ENCODE measurements around the gene HOMER2.
A peak's percentile ranks its signal among the peaks of the same experiment; 100 is the strongest.

Gene HOMER2

DNA sequence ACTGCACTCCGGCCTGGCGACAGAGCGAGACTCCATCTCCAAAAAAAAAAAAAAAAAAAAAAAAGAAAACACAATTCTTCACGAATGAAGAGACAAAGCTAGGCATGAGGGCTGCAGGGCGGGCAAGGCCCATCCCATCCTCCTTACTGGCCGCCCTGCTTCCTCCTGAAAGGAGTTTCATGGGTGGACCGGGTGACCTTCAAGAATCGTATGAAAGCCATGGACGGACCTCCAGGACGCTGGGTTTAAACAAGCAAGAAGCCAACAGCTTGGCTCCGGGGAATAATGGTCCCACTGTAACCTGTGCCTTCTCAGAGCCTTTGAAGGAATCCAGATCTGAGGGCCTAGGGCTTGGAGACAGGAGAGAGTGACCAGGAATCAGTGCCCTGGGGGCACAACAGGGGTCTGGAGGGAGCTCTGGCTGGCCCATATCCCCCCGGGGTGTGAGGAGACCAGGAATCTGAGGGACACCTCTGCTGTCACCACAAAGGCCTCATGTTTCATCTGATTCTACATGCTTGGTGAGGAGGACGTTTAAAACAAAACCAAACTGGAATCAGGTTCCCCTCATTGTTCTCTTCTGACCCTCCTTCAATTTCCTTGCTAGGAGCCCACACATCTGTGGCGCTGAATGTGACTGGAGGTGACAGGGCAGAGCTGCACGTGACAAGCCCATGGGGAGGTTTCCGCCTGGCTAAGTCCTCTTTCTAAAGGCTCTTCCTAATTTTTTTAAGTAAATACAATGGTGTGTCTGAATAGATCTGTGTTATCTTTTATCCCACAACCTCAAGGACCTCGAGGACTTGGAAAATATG, 97.0 kb downstream of the HOMER2 start:
- no peak for DNase-seq

GRCh38 chr15:82854554-82854953, 98.0 kb downstream of the HOMER2 start:
- no peak for DNase-seq

GRCh38 chr15:82852941-82853561, 99.5 kb downstream of the HOMER2 start:
- DNase-seq, result no peak

- no peak for DNase-seq
These were observed 100.5 kb downstream of the HOMER2 start for GRCh38 chr15:82851981-82852511.

GRCh38 chr15:82851306-82851850, 101.1 kb downstream of the HOMER2 start:
- DNase-seq, result no peak

GRCh38 chr15:82850731-82851130, 101.8 kb downstream of the HOMER2 start:
- DNase-seq, result no peak

- DNase-seq, result peak; percentile 43
These were observed 102.7 kb downstream of the HOMER2 start for GRCh38 chr15:82849556-82850512.

DNA sequence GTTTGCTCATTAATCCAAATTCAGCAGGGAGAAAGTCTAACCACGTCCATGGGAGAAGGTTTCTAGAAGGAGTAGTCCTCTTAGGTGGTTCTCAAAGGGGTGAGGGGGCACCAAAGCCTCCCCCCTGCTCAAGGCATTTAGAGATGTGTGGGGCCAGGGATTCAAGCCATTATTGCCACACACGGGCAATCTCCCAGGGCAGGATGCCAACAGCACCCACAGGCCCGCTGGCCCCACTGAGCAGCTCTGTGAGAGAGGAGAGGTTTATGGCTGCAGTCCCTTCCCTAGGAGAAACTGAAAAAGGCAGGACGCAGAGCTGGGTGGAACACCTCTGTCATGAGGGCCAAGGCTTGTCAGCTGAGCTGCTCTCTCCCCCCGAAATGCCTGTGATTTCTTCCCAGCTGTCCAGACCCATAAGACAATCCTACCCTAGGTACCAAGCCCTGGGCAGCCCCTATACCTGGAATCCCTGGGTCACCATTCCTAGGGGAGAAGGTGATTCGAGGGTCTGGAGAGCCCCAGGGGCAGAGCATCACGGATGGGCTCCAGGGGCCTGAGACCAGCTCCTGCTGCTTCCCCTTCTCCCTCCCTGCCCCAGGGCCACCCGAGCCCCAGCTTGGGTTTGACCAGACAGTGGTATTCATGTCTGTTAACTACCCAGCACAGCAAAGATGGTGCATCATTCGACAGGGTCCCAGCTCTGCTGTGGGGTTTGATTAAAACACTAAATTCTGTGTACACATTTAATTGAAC, 104.1 kb downstream of the HOMER2 start:
- DNase-seq, result no peak

GRCh38 chr15:82847703-82848102, 104.8 kb downstream of the HOMER2 start:
- DNase-seq, result no peak

DNA sequence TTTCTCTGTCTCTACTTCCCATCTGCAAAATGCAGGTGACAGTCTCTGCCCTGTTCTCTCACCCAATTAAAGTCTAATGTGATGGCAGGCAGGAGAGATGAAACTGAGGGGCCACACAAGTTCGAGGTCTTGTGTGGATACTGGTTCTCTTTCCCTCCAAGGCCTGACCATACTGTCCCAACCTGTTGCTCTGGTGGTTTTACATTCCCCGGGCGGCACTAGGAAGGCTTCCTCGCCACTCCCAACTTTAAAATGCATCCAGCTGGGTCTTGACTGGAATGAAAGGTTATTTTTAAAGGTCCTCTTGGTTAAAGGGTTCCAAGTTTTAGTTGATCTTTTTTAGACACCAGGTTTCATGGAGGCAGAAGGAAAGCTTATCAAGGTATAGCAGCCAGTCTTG, 105.9 kb downstream of the HOMER2 start:
- DNase-seq, result no peak

- no peak for DNase-seq
These were observed 106.8 kb downstream of the HOMER2 start for GRCh38 chr15:82845686-82846085.

GRCh38 chr15:82843566-82843965, 109.0 kb downstream of the HOMER2 start:
- no peak for DNase-seq

- no peak for DNase-seq
These were observed 112.4 kb downstream of the HOMER2 start for GRCh38 chr15:82840166-82840565.

DNA sequence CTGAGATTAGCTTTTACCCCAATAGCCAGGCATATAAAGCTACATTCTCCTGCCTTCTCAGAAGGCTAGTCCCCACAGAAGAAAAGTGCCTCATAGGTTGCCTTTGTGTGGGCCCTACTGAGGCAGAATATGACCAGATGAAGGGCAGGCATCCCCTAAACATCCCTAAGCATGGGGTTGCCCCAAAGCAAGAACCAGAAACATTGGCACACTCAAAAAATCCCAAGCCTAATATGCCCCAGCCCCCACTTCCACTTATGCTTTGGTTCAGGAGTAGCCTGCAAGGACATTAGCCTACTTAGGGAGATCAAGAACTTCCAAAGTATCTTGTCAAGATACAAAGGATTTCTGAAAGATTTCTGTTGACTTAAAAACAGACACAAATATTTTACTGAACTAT, 113.4 kb downstream of the HOMER2 start:
- DNase-seq, result no peak

- no peak for DNase-seq
These were observed 114.3 kb downstream of the HOMER2 start for GRCh38 chr15:82838096-82838735.

DNA sequence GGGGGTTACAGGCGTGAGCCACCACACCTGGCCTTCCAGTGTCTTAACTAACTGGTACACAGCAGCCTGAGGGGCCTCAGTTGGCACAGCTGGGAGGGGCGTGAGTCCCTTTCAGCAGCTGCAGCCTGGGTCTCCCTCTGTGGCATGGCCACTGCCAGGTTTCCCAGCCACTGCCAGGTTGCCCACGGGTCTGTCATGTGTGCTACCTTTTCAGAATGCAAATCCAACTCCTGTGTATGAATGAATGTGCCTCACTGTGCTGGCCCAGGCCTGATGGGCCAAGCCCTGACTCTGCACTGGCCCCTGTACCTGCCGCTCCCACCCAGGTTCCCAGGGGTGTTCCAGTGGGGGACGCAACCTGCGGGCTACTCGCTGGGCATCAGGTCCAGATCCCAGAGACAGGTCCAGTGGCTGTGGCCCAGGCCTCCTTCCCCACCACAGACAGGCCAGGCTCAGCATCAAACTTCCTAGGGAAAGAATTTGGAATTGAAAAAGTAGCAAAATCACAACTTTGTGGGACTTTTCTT, 117.1 kb downstream of the HOMER2 start:
- DNase-seq, result no peak

DNA sequence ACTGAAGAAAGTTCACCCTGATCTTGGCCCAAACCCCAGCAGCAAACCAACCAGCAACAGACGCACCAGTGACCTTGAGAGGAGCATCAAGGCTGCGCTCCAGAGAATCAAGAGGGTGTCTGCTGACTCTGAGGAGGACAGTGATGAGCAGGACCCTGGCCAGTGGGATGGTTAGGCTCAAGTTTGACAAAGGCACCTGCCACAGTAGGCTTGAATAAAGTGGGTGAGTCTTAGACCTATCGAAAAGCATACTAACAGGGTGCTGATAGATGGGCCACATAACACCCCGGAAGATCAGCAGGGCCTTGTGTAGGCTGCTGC, 119.2 kb downstream of the HOMER2 start:
- no peak for DNase-seq

DNA sequence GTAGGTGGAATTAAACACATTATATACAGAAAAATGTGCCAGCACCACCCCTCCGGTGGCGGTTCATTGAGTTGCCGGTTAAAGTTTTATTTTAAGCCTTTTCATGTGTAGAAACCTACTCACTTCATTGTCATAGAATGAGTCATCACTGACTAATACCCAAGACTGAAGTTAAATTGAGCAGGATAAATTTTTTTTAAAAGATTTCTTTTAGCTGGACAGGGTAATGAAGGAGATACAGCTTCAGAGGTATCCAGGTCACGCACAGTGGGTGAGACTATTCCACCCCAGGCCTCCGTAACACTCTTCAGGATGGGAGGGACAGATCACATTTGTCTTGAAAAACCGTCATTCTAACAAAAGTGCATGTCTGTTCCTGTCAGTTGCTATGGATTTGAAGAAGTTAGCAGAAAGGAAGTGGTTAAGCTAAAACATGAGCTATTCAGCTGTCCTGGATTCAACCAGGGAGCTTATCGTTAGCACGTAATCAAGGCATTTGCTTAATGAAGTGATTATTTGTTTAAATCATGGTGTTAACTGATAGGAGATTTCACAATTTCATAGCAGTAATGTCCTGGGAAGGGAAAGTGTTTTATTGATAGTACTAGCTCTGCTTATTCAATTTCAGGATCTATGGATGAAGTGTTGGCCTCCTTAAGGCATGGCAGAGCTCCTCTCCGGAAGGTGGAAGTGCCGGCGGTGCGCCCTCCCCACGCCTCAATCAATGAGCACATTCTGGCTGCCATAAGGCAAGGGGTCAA, 119.7 kb downstream of the HOMER2 start:
- DNase-seq, result peak; percentile 55

GRCh38 chr15:82831894-82832600, 120.5 kb downstream of the HOMER2 start:
- no peak for DNase-seq
